Fibroblast of mammary gland (primary cell): ENCODE measurements around the gene SLC27A5.
"Not testable (repeated sequence)": the region's sequence is repeated elsewhere in the genome, so short reads cannot be mapped to it uniquely, and the experiment has no call there.

ENCODE experiments used
- DNase-seq: peaks from one replicate; pipeline ENCODE4 v3.0.0-alpha.2; 2010; ENCODE audit warnings: low read depth
- H3K4me3 ChIP-seq: 2 replicates; pipeline ENCODE4 v1.5.1; 2011; ENCODE audit warnings: low read depth, mild to moderate bottlenecking, low read length, moderate library complexity; ENCODE audit not compliant: control insufficient read depth
- TF ChIP-seq, protein P1 (sequence below): conservative IDR thresholded peaks from 2 replicates; pipeline ENCODE4 v1.5.1; 2011; ENCODE audit warnings: low read depth, low read length, inconsistent platforms; ENCODE audit not compliant: control insufficient read depth, insufficient read depth

The SLC27A5 gene

DNA sequence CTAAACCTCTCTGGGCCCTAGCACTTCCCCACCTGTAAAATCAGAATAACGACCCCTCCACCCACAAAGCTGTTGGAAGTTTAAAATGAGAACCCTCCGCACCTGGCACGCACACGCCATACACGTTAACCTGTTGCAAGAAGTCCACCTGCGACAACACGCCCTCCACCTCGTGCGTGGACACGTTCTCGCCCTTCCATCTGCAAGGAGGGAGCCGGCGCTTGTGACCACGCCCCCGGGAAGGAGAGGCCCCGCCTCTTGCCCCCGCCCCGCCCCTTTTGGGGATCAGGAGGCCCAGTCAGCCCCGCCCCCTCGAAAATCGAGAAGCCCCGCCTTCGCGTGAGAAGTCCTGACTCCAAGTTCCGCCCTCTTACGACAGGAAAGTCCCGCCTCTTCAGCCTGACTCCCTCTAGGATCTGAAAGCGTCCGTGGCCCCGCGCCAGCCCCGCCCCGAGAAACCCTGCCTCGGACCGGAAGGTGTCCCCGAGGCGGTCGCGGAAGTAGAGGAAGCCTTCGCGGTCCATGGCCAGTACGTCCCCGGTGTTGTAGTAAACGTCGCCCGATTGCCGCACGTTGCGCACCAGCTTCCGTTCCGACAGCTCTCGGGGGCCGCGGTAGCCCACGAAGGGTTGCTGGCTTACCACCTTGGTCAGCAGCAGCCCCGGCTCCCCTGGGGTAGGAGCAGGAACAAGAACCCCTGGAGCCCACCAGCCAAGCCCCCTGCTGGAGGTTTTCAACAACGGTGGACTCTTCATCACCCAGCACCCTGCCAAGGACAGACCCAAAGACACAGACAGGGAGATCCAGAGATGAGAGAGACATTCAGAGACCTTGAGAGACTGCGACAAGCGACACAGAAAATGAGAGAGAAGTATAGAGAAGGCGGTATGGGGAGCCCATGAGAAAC lies 12.5 kb downstream of the SLC27A5 start:
- TF ChIP-seq, protein P1, sequence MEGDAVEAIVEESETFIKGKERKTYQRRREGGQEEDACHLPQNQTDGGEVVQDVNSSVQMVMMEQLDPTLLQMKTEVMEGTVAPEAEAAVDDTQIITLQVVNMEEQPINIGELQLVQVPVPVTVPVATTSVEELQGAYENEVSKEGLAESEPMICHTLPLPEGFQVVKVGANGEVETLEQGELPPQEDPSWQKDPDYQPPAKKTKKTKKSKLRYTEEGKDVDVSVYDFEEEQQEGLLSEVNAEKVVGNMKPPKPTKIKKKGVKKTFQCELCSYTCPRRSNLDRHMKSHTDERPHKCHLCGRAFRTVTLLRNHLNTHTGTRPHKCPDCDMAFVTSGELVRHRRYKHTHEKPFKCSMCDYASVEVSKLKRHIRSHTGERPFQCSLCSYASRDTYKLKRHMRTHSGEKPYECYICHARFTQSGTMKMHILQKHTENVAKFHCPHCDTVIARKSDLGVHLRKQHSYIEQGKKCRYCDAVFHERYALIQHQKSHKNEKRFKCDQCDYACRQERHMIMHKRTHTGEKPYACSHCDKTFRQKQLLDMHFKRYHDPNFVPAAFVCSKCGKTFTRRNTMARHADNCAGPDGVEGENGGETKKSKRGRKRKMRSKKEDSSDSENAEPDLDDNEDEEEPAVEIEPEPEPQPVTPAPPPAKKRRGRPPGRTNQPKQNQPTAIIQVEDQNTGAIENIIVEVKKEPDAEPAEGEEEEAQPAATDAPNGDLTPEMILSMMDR: peak; percentile 32
- peak overlapping the region; percentile 54 for H3K4me3 ChIP-seq
- DNase-seq: peak; percentile 98

- TF ChIP-seq, protein P1: no peak
- DNase-seq: no peak
- peak overlapping the region; percentile 54 for H3K4me3 ChIP-seq
Measured at GRCh38 chr19:58498316-58499020, 13.3 kb downstream of the SLC27A5 start.

- DNase-seq: no peak
Measured at GRCh38 chr19:58497634-58498170, 14.1 kb downstream of the SLC27A5 start.

GRCh38 chr19:58492265-58492664 lies 19.5 kb downstream of the SLC27A5 start:
- TF ChIP-seq, protein P1: no peak
- no peak for DNase-seq
- H3K4me3 ChIP-seq: no peak overlapping the region

More at GRCh38 chr19:58497634-58498170, 14.1 kb downstream of the SLC27A5 start:
- H3K4me3 ChIP-seq: no peak overlapping the region
- TF ChIP-seq, protein P1: no peak

GRCh38 chr19:58491393-58491792 lies 20.4 kb downstream of the SLC27A5 start:
- TF ChIP-seq, protein P1: no peak
- no peak for DNase-seq
- no peak overlapping the region for H3K4me3 ChIP-seq

GRCh38 chr19:58484349-58484748 lies 27.4 kb downstream of the SLC27A5 start:
- not testable (repeated sequence) for H3K4me3 ChIP-seq, DNase-seq
- TF ChIP-seq, protein P1: peak; percentile 4
